NCI-H526 (cell line): ENCODE measurements around the gene SYP.
"Not testable (repeated sequence)": the region's sequence is repeated elsewhere in the genome, so short reads cannot be mapped to it uniquely, and the experiment has no call there.

ENCODE experiments used
- DNase-seq, 2 experiments: peaks; one replicate each; lab custom pipeline; 2025; lab: John Stamatoyannopoulos, UW

SYP gene

DNA sequence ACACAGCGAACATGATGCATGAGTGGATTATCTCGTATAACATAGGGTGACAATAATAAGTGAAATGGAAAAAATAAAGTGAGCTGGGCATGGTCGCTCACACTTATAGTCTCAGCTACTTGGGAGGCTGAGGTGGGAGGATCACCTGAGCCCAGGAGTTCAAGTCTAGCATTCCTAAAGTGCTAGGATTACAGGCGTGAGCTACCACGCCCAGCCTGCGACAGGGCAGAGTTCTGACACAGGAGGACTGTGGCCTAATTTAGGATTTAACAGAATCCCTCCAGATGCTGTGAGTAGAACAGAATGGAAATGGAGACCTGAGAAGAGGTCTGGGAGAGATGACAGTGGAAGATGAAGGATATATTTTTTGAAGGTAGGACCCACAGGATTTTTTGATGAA, 10.4 kb downstream of the SYP start:
- no peak for DNase-seq

DNA sequence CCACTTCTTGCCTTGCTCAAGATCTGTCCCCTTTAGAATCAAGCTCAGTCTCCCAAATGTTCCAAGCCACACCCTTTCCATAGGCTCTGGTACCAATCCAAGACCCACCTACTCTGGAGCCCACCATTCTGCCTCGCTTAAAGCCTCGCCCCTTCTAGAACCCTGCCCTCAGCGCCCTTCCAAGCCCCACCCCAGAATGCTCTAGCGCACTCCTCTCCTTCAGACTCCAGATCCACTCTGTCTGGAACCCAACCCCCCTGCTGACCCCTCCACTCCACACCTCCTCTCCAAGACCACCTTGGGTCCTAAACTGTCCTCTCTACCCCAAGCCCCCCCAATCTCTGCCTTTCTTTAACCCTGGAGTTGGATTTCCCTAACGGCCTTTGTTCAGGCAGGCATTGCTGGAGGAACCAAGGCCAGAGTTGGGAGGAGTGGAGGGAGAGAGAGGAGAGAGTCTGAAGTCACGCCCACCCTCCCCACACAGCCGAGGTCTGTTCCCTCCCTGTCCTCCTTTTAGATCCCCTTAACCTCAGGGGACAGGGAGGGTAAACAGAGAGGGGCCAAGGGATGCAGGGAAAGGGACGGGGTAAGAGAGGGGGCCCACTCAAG, 11.4 kb downstream of the SYP start:
- no peak for DNase-seq

DNA sequence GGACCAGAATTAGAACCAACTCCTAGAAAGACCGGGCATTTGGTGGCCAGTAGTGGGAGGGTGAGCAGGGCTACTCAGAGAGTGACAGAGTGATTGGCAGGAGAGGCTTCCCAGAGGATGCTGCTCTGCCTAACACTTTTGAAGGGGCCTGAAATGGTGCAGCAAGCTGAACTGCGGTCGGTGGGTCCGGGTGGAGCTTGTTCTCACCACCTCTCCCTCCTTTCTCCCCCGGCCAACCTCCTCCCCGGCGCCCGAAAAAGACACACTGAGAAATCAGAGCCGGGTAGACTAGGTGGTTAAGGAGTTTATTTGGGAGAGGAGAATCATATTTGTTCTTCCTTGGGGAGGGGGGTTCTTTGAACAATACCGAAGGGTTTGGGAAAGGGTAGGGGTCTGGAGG, 12.5 kb downstream of the SYP start:
- DNase-seq: no peak

DNA sequence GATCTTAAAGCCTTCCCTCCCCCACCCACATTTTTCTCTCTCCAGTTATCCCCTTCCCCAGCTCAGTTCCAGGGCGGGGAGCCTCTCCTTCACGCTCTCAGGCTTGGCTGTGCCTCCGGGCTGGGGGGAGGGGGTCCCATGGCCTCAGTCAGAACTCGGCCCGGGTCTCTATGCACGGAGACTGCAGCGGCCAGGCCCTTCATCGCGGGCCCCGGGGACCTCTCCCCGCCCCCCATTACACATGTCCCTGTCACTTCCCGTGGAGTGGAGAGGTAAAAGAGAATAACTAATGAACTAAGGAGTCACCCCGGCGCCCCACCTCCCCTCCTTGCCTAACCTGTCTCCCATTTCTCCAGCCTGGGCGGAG, 13.0 kb downstream of the SYP start:
- peak in 1 of 2 experiments; percentile 40 for DNase-seq

DNA sequence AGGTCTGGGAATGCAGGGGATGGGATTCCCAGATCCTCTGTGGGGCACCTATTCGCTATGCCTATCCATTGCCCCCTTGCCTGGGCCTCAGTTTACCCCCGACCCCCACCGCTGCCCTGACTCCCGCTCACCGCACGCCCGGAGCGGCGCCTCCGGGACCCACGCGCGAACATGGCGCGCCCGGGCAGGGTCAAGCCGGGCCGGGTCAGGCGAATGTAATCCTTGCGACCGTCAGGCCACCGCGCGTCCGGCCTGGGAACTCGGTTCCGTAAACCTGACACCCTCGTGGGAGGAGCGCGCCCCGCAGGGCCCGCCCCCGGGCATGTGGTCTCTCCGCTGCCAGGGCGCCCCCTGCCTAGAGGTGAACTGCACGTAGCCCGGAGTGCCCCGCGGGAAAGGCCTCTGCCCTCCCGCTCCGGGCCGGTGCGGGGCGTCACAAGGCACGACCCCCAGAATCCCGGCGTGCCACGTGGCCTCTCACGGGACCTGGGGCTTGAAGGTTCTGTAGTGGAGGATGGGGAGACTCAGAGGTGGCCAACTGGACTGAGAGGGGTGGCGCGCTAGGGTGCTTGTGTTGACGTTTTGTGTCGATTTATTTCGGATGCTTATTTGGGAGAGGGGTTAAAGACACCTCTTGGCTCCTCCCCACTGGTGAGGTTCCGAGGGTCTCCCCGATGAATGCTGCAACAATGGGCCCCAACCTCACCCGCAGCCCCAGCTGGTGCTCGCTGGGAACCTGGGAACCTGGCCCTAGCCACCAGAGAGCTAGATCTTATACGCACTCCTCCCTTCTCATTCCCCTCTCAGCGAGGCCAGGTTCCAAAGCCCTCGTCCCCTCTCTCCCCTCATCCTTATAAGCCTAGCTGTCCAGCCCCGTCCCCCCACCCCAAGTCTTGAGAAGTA, 13.6 kb downstream of the SYP start, which contains the start of gene PRICKLE3:
Gene PRICKLE3, minus strand, starts transcription at position 249 of the 903 bp plus-strand sequence. Its CDS starts 76 bp downstream, at position 173.
- peak; percentile 44 to 84 for DNase-seq

DNA sequence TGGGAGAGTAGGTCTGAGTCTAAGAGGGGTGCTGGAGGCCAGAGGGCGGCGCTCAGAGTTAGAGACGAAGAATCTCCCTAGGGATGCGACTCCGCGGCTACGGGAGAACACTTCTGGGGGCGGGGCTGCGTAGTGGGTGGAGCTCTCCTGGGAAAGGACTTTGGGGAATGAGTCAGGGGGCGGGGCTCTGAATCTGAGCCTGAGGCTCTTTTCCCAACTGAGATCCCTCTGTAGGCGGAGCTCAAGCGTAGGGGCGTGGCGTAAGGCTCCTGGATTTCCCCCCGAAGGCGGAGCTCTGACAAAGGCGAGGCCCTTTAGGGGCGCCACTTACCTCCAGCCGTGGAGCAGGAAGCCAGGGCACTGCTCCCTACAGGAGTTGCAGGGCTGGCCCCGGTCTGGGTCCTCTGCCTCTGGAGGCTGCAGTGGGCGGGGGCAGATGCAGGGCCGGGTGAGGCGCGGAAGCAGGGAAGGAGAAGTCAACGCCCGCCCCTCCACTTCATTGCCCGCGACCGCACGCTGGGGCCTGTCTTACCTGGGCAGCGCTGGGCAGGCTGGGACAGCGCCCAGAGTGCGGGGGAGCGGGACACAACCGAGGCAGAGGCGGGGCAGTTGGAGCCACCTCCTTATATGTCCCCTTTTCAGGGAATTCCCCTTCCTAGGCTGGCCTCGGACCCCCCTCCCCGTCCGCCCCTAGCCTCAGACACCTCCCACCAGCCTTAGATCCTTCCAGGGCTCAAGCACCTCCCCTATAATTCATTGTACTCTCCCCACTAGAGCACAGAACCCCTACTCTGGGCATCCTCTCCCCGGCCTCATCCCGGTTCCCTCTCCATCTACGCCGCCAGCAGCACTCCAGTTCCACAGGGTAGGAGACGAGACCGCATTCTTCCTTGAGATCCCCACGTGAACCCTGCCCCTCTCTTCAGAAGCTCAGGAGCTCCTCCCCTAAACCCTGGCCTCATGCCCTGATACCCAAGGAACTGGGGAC, 15.4 kb downstream of the SYP start:
- DNase-seq: peak; percentile 78 to 97

DNA sequence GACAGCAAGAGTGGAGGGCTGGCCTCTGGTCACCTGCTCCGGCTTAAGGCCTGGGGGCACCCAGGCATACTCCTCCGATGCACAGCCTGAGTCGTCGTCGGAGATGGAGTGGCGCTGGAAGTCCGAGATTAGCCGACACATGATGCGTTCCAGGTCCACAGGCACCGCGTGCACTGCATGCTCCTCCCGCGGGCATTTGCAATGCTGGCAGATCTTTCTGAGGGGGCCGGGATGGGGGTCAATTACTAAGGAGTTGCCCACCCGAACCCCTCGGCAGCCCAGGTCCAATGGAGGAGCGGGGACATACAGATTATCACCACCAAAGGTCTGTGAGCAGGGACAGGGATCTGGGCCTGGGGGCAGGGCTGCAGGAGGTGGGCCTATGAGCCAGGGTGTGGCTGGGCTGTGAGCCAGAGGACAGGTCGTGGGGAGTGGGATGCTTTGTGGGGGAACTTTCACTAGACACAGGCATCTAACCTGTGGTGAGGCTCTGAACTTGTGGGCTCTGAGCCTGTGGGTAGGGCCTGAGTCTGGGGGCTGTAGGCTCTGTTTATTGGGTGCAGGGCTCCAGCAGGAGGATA, 16.2 kb downstream of the SYP start:
- peak in 1 of 2 experiments; percentile 52 for DNase-seq

DNA sequence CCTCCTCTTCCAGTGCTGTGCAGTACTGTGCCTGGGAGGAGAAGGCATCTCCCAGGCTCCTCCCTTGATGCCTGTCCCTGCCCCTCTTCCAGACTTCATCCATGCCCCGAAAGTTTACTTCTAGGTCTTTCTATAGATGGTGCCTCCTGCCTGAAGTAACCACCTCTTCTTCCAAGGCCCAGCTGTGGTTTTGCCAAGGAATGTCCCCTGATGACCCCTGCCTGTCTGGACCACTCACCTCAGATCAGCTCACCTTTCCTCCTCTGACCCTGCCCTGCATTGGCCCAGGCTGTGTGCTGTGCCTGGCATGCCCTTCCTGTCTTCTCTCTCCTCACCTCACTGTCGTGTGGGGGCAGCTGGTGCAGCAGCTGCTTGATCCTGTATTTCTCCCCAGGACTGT, 20.6 kb downstream of the SYP start:
- no peak for DNase-seq

DNA sequence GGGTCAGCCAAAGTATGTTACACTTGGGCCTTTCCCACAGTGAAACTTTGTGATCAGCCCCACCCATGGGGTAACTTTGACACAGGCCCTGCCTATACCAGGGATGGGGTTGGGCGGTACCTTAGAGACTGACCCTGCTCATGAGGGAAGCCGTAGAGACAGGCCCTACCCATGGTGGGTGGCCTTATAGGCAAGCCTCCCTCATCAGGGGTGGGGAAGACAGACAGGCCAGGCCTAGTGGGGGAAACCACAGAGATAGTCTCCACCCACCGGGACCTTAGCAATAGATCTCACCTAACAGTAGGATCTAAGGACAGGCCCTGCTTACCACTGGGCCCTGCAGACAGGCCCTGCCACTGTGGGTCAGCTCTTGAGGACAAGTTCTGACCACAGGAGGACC, 21.5 kb downstream of the SYP start:
- no peak for DNase-seq

DNA sequence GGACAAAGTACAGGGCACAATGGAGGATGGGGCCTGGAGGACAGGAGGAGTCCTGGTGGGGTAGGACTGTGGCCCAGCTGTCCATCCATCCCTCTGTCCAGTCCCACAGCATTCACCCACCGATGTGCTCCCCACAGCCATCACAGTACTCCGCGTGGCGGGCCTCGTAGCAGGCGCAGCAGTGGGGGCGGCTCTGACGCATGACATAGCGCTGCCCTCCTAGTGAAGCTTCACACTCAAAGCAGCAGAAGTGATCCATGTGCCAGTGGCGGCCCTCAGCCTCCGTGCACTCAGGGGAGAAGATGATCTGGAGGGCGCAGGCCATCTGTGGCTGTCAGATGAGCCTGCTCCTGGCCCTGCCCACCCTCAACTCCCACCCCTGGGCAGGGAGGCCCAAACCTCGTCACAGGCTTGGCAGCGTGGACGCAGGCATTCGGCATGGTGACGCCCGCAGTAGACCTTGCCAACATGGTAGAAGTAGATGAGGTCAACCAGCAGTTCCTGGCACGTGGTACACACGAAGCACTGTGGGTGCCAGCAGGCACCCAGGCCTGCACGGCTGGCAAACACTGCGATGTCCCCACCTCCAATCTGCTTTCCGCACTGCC, 22.0 kb downstream of the SYP start:
- DNase-seq: no peak

DNA sequence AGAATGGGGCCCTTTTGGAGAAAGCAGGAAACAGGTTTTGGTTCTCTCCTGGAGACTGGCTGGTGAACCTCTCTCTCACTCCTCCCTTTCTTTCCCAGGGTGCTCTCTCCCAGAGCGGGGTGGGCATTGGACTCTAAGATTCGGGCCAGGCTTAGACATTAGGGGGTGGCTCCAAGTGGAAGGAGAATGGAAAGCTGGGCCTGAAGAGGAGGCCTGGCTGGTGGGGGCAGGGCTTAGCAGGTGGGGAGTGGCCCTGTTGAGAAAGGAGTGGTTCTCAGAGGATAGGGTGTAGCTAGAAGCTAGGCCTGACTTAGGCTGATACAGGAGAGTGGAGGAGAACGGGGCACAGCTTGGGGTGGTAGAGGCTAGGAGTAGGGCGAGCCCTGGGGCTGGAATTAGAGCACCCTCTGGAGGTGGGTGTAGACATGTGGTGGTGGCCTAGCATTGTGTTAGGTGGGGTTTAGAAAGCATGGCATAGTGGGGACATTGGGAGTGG, 22.6 kb downstream of the SYP start:
- no peak for DNase-seq

DNA sequence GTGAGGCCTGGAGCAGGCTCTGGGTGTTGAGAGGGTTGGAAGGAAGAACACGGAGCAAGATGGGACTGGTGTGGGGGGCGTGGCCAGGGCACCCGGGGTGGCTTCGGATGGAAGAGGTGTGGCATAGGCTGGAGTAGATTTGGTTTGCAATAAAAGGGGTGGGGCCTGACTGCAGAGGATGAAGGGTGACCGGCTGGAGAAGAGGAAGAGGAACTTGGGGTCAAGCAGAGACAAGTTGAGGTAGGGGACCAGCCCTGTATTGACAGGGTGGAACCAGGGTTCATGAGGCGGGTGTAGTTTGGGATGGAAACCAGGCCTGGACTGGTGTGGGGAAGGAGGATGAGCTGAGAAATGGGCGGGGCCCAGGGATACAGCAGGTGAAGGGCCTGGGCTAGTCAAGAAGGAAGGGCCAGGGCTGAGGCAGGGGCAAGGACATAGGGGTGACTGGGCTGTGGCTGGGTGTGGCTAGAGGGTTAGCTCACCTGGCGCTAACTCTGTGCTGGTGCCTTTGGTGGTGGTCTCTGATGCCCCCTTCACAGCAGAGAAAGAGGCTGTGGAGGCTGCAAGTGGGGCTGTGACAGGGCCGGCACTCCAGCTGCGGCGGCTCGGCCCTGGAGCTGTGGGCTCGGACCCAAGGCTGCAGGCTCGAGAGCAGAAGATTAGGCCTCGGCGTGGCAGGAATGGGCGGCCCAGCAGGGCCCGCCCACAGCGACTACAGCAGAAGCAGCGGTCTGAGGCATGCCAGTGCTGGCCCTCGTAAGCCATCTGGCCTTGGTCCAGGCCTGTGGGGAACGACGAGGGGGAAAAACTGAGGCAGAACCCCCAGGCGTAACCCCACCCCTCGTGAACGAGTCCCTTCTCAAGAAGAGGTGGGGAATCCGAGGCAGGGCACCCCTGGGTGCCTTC, 23.3 kb downstream of the SYP start:
- DNase-seq: no peak

DNA sequence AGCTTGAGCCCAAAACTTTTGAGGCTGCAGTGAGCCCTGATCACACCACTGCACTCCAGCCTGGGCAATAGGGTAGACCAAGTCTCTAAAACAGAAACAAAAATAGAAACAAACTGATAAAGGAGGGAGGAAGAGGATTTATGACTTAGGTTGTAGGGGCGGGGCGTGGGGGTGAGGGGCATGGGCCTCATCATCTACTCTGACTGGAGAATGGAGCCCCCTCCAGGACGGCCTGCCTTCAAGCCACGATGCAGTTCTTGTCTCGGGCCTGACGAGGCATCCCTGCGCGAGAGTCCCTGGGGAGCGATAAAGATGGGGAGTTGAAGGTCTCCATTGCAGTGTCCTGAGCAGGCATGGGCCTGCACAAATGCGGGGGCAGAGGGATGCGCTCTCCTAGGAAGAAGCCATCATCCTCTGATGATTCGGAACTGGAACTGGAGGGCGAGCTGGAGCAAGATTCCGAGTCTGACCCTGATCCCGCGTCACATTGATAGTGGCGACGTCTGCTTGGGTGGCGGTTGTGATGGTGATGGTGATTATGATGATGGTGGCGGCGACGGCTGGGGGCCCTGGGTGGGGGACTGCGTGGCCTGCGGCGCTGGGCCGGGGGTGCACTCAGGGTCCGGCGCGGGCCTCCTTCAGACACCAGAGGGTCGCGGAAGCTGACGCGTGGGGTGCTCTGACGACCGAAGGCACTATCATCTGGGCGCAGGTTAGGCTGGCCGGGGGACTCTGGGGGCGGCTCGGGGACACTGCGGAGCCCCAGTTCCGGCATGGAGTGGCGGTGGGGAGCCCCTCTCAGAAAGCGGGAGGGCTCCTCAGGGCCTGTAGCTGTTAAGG, 24.3 kb downstream of the SYP start:
- DNase-seq: peak in 1 of 2 experiments; percentile 22

DNA sequence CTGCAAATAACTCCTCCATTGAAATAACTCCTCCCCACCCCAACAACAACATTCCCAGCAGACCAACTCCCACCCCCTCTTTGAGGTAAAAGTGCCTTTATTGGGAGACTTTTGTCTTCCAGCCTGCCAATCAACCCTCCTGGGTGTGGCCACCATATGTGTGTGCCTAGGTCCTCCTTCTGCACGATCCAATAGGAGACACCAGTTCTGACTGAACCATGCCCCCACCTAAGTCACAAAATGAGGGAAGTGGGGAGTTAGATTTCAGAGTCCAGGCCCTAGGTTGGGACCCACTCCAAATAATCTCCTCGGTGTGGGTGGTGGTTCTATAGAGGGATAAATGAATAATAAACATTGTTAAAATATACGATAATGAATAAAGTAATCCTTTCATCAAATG, 25.3 kb downstream of the SYP start:
- no peak for DNase-seq

DNA sequence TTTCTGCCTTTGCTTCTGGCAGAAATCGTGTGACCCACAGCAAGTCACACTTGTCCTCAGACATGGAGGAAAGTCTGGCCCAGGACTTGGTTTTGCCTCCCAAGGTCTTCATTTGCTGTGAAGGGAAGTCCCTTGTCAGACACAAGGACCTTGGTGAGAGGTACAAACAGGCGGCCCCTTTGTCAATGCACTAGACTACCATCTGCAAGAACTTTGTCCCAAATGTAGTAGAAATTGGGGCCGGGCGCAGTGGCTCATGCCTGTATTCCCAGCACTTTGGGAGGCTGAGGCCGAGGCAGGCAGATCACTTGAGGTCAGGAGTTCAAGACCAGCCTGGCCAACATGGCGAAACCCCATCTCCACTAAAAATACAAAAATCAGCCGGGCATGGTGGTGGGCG, 26.4 kb downstream of the SYP start:
- not testable (repeated sequence) for DNase-seq

DNA sequence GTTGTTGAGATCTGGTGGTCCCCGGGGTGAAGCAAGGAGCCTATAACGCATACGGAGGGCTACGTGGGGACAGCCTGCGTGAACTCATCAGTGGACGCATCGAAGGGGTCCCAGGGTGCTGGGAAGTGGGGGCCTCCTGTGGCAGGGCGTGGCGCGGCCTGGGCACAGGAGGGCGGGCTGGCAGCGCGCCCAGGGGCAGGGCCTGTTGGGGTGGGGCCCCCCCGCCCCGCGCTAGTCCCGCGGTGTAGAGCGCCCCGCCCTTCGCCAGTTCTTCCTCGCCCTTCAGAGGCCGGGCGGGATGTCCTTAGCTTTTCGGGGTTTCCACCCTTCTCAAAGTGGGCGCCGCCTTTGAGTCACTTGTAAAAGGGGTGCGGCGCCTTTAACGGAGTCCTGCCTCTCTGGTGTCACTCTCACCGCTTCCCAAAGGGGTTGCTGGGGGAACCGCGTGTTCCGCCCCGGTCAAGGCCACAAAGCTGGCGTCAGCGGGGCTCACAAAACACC, 27.7 kb downstream of the SYP start:
- peak in 1 of 2 experiments; percentile 67 for DNase-seq

DNA sequence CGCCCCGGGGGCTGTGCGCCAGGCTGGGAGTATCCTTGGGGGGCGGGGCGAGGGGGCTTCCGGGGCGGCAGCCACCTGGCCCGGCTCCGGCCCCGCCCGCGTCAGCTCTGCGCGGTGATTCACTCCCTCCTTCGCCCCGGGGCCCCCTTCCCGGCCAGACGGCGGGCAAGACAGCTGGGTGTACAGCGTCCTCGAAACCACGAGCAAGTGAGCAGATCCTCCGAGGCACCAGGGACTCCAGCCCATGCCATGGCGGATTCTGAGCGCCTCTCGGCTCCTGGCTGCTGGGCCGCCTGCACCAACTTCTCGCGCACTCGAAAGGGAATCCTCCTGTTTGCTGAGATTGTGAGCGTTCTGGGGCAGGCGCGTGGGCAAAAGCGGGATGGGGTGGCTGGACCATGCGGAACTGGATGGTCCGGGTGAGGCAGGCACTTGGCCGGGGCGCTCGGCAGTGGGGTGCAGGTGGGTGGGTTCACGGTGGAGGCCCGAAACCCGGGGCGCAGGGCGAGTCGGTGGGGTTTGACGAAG, 28.2 kb downstream of the SYP start, which contains the start of gene PLP2:
Gene PLP2, plus strand, starts transcription at position 147 of the 528 bp plus-strand sequence. Its CDS starts 103 bp downstream, at position 250.
- DNase-seq: peak in 1 of 2 experiments; percentile 43

DNA sequence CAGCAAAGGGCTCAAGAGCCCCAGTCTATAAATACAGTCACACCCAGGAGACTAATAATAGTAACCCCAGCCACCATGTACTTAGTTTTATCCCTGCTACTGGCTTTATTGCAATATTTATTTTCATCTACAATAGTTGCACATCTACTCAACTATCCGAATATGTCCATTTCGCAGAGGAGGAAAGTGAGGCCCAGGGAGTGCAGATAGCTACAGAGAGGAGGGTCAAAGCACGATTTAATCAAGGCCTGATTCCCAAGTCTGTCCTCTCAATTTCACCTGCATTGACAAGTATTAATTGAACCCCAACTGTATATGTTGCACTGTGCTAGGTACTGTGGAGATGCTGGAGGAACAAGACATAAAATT, 32.3 kb downstream of the SYP start:
- DNase-seq: no peak
